ENCODE data around the gene SUN2. TPM values are rescaled to one million over a fixed set of nuclear protein-coding genes. Genes with fewer than 3 reads are reported as not detected.

SUN2 gene
- total RNA-seq, 2 donors from 2014 or later: 106 to 123 TPM

DNA sequence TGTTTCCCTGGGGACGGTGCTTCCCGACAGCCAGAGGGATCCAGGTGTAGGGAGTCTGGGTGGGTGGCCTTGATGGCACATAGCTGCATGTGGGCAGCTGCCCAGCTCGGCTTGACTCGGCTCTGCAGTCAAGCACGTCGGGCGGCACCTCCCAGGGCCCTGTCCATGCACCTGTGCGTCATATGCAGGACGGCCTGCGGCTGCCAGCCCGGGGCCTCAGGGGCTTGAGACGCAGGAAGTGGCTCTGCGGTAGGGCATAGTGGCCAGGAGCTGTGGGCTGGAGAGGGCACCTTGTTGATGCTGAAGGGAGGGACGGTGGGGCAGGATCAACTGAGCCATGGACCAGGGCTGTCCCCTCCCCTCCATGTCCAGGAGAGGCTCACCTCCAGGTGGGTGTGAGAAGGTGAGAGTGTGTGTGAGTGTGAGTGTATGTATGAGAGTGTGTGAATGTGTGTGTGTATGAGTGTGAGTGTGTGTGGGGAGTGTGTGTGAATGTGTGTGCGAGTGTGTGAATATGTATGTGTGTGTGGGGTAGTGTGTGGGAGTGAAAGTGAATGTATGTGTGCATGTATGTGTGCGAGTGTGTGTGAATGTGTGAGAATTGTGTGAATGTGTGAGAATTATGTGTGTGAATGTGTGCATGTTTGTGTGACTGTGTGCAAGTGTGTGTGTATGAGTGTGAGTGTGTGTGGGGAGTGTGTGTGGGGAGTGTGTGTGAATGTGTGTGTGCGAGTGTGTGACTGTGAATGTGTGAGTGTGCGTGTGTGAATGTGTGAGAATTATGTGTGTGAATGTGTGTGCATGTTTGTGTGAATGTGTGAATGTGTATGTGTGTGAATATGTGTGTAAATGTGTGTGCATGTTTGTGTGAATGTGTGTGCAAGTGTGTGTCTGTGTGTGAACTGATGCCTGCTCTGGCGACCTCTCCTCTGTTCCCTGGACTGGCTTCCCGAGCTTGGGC lies 5.7 kb upstream of the SUN2 start:
- intact Hi-C loops (cut with DNase I): loop anchor here (10.0 kb wide), 1 partner anchor 353 kb away; no protein-coding TSS in a partner anchor
- no peaks in the 10 kb centered on the region for H3K36me3 ChIP-seq
- no peak overlapping the region for H3K9ac ChIP-seq (ENCODE audit: low read depth in 2 of 2, low read length in 2 of 2)
- no peaks in the 10 kb centered on the region for H3K27me3 ChIP-seq
- DNase-seq: no peak
- H3K27ac ChIP-seq: no peak overlapping the region
- TF ChIP-seq, protein P1, sequence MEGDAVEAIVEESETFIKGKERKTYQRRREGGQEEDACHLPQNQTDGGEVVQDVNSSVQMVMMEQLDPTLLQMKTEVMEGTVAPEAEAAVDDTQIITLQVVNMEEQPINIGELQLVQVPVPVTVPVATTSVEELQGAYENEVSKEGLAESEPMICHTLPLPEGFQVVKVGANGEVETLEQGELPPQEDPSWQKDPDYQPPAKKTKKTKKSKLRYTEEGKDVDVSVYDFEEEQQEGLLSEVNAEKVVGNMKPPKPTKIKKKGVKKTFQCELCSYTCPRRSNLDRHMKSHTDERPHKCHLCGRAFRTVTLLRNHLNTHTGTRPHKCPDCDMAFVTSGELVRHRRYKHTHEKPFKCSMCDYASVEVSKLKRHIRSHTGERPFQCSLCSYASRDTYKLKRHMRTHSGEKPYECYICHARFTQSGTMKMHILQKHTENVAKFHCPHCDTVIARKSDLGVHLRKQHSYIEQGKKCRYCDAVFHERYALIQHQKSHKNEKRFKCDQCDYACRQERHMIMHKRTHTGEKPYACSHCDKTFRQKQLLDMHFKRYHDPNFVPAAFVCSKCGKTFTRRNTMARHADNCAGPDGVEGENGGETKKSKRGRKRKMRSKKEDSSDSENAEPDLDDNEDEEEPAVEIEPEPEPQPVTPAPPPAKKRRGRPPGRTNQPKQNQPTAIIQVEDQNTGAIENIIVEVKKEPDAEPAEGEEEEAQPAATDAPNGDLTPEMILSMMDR (IDR thresholded peaks at IDR 0.05): no peak
- no peaks in the 10 kb centered on the region for H3K9me3 ChIP-seq
- H3K4me3 ChIP-seq: no peak overlapping the region
- H3K4me1 ChIP-seq: peaks cover 6% of the 10 kb centered on the region

DNA sequence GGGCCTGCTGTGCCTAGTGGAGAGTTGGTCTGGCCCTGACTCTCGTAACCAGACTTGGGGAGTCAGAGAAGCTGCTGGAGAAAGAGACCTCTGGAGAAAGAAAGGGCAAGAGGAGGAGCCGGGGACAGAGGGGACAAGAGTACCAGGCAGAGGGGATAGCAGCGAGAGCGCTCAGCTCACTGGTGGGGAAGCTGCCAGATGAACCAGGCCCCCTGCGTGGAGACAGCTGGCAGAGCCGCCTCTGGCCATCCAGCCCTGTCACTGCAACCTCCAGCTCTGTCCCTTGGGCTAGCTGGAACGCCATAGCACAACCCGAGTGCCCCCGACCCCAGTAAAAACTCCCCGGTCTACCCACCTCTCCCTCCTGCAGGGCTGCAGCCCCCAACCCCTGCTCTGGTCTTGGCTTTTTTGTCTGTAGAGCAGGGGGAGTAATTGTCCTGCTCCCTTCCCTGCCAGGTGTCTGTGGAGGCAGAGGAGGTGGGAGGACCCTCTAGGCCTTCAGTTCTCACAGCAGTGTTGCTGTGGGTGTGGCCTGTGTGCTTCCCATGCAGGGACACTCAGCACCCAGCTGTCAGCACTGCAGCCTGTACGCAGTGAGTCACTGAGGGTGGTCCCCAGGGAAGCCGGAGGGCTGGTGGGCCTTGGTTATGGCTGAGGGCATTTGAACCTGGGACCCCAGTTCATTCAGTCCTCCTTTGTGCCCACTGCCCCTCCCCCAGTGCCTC lies 4.8 kb upstream of the SUN2 start:
- Histone ChIP-seq H3K9ac (ENCODE audit: low read depth in 2 of 2, low read length in 2 of 2) (no peak overlapping the region), H3K27me3 (no peaks in the 10 kb centered on the region), H3K9me3 (no peaks in the 10 kb centered on the region), H3K4me3 (no peak overlapping the region), H3K36me3 (no peaks in the 10 kb centered on the region), H3K27ac (no peak overlapping the region), H3K4me1 (peaks cover 6% of the 10 kb centered on the region)
- no peak for DNase-seq
- intact Hi-C loops (cut with DNase I): loop anchor here (10.0 kb wide), 1 partner anchor 354 kb away; no protein-coding TSS in a partner anchor
- TF ChIP-seq, protein P1 (IDR thresholded peaks at IDR 0.05): no peak

DNA sequence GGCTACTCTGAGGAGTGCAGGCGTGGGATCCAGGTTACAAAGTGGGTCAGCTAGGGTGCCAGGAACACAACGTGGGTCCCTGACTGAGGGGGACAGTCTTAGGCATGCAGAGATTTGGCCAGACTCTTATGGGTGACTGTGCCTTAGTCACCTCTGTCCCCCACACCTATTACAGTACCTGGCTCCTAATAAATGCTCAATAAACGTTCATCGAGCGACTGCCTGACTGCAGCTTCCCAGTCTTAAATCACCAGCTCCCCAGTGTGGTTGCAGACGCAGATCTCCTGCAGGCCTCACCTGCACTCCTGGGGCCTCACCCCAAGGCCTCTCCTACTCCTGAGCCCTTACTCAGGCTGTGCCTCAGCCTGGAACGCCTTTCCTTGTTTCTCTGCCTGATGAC lies 3.2 kb upstream of the SUN2 start:
- Histone ChIP-seq H3K9ac (ENCODE audit: low read depth in 2 of 2, low read length in 2 of 2) (no peak overlapping the region), H3K9me3 (no peaks in the 10 kb centered on the region), H3K4me3 (no peak overlapping the region), H3K27ac (no peak overlapping the region), H3K27me3 (no peaks in the 10 kb centered on the region), H3K36me3 (no peaks in the 10 kb centered on the region), H3K4me1 (peaks cover 6% of the 10 kb centered on the region)
- DNase-seq: no peak
- intact Hi-C loops (cut with DNase I): no loop called here
- TF ChIP-seq, protein P1 (IDR thresholded peaks at IDR 0.05): no peak

GRCh38 chr22:38758276-38758945 lies 2.6 kb upstream of the SUN2 start:
- peak overlapping the region in 1 of 2 donors; percentile 18 for H3K9ac ChIP-seq (ENCODE audit: low read depth in 2 of 2, low read length in 2 of 2)
- H3K27me3 ChIP-seq: no peaks in the 10 kb centered on the region
- intact Hi-C loops (cut with DNase I): no loop called here
- no peaks in the 10 kb centered on the region for H3K36me3 ChIP-seq
- peaks cover 6% of the 10 kb centered on the region for H3K4me1 ChIP-seq
- H3K4me3 ChIP-seq: no peak overlapping the region
- TF ChIP-seq, protein P1 (IDR thresholded peaks at IDR 0.05): no peak
- no peak for DNase-seq
- no peaks in the 10 kb centered on the region for H3K9me3 ChIP-seq
- H3K27ac ChIP-seq: no peak overlapping the region

- intact Hi-C loops (cut with DNase I): no loop called here
- TF ChIP-seq, protein P1 (IDR thresholded peaks at IDR 0.05): no peak
- no peak for DNase-seq
- Histone ChIP-seq H3K27me3 (no peaks in the 10 kb centered on the region), H3K9ac (ENCODE audit: low read depth in 2 of 2, low read length in 2 of 2) (no peak overlapping the region), H3K9me3 (no peaks in the 10 kb centered on the region), H3K4me3 (no peak overlapping the region), H3K36me3 (no peaks in the 10 kb centered on the region), H3K27ac (no peak overlapping the region), H3K4me1 (peaks cover 6% of the 10 kb centered on the region)
Observed at GRCh38 chr22:38757464-38757757, 1.6 kb upstream of the SUN2 start.
